Measurements from ENCODE around the gene AGAP3.
"Not testable (repeated sequence)": the region's sequence is repeated elsewhere in the genome, so short reads cannot be mapped to it uniquely, and the experiment has no call there.

AGAP3 gene

GRCh38 chr7:151085691-151086620 lies at the start of gene AGAP3:
Gene AGAP3 (plus strand): TSS chr7:151086475. CDS start chr7:151086742, 267 bp downstream.
- DNase-seq = peak; percentile 77

- no peak for DNase-seq
These were observed 47.1 kb upstream of the AGAP3 start for GRCh38 chr7:151038951-151039849.

GRCh38 chr7:151039850-151040548 lies 46.3 kb upstream of the AGAP3 start:
- no peak for DNase-seq

- no peak for DNase-seq
These were observed 45.5 kb upstream of the AGAP3 start for GRCh38 chr7:151040616-151041375.

- DNase-seq = not testable (repeated sequence)
These were observed 42.8 kb upstream of the AGAP3 start for GRCh38 chr7:151043449-151043848.

GRCh38 chr7:151043959-151044358 lies 42.3 kb upstream of the AGAP3 start:
- DNase-seq = no peak

GRCh38 chr7:151045262-151045661 lies 41.0 kb upstream of the AGAP3 start:
- DNase-seq = no peak

GRCh38 chr7:151045967-151046366 lies 40.3 kb upstream of the AGAP3 start:
- no peak for DNase-seq

GRCh38 chr7:151046603-151047573 lies 39.4 kb upstream of the AGAP3 start:
- DNase-seq = no peak

- no peak for DNase-seq
These were observed 38.1 kb upstream of the AGAP3 start, which contains the start of gene ASIC3 for GRCh38 chr7:151047976-151048815. Gene ASIC3 (plus strand): TSS chr7:151048531. CDS start chr7:151048886, 355 bp downstream.

GRCh38 chr7:151048911-151049463 lies 37.3 kb upstream of the AGAP3 start:
- no peak for DNase-seq

GRCh38 chr7:151051108-151051507 lies 35.2 kb upstream of the AGAP3 start:
- DNase-seq = no peak

- DNase-seq = no peak
These were observed 33.2 kb upstream of the AGAP3 start for GRCh38 chr7:151053096-151053495.

GRCh38 chr7:151053751-151054150 lies 32.5 kb upstream of the AGAP3 start:
- DNase-seq = no peak

- no peak for DNase-seq
These were observed 30.0 kb upstream of the AGAP3 start for GRCh38 chr7:151056283-151056665.

- DNase-seq = no peak
These were observed 29.4 kb upstream of the AGAP3 start for GRCh38 chr7:151056666-151057505.

- no peak for DNase-seq
These were observed 28.7 kb upstream of the AGAP3 start, which contains the start of gene CDK5 for GRCh38 chr7:151057506-151057988. Gene CDK5 (minus strand): TSS chr7:151057897. CDS start chr7:151057848, 49 bp downstream.

Data from NCI-H1092 (cell line).